K562 (cell line): ENCODE measurements around the gene POU2F3. TPM values are rescaled to one million over a fixed set of nuclear protein-coding genes. Genes with fewer than 3 reads are reported as not detected.
A peak's percentile ranks its signal among the peaks of the same experiment; 100 is the strongest.

Experiments
- CBFB ChIP-seq: sonication (generic); formaldehyde crosslinking; IDR thresholded peaks from 2 replicates; pipeline ENCODE4 v1.4.0; 2020; ENCODE audit warnings: mild to moderate bottlenecking, missing genetic modification reagents
- CCNT2 ChIP-seq: IDR thresholded peaks from 2 replicates; pipeline ENCODE4 v1.6.1; 2011; ENCODE audit warnings: borderline replicate concordance, low read depth, mild to moderate bottlenecking, moderate library complexity, mixed read lengths, low read length; ENCODE audit not compliant: insufficient read length; ENCODE audit errors: extremely low read depth
- DACH1 ChIP-seq: fragments of 450-650 bp; IDR thresholded peaks from 2 replicates; pipeline ENCODE4 v1.6.1; 2018; ENCODE audit not compliant: partially characterized antibody
- FOSL1 ChIP-seq: fragments of 200-800 bp; sonication (Bioruptor generic); conservative IDR thresholded peaks from 2 replicates; pipeline ENCODE4 v1.6.1; 2016; ENCODE audit warnings: missing genetic modification characterization, missing compliant biosample characterization
- FOXM1 ChIP-seq, 2 experiments: fragments of 450-650 bp in 1 of 2; sonication (generic) in 1 of 2; formaldehyde crosslinking in 1 of 2; IDR thresholded peaks; 2 replicates each; pipeline versions ENCODE4 v1.6.1 to v1.9.0; 2017 to 2022; ENCODE audit warnings: low read depth in 2 of 2, mild to moderate bottlenecking in 2 of 2, missing genetic modification reagents in 1 of 2, moderate library complexity in 1 of 2
- HEY1 ChIP-seq: fragments of 250-450 bp; sonication (Bioruptor Pico); IDR thresholded peaks from 2 replicates; pipeline ENCODE4 v1.5.0; 2020; ENCODE audit warnings: mild to moderate bottlenecking, moderate library complexity, borderline replicate concordance
- MBD2 ChIP-seq: sonication (generic); IDR thresholded peaks from 2 replicates; pipeline ENCODE4 v1.6.1; 2016; ENCODE audit warnings: low read depth, borderline replicate concordance
- MCM5 ChIP-seq: fragments of 450-650 bp; IDR thresholded peaks from 2 replicates; pipeline ENCODE4 v1.6.1; 2016; ENCODE audit warnings: low read depth
- MEF2D ChIP-seq: conservative IDR thresholded peaks from 2 replicates; pipeline ENCODE4 v1.6.1; 2016; ENCODE audit warnings: low read depth, missing genetic modification characterization, missing compliant biosample characterization
- MYNN ChIP-seq, 2 experiments: sonication (generic); formaldehyde crosslinking in 1 of 2; IDR thresholded peaks; 2 replicates each; pipeline versions ENCODE4 v1.5.0 to v1.6.1; 2016 to 2020; ENCODE audit warnings: antibody characterized with exemption in 1 of 2, missing genetic modification reagents in 1 of 2
- RFX7 ChIP-seq: fragments of 250-450 bp; sonication (Bioruptor Pico); IDR thresholded peaks from 2 replicates; pipeline ENCODE4 v1.5.1; 2021; ENCODE audit warnings: mild to moderate bottlenecking
- RNF2 ChIP-seq: sonication (generic); IDR thresholded peaks from 2 replicates; pipeline ENCODE4 v1.6.1; 2016
- ZNF140 ChIP-seq: fragments of 250-450 bp; sonication (Bioruptor Pico); IDR thresholded peaks from 2 replicates; pipeline ENCODE4 v1.8.0; 2021; ENCODE audit warnings: moderate library complexity, mild to moderate bottlenecking, inconsistent platforms
- ZNF347 ChIP-seq: fragments of 450-650 bp; formaldehyde crosslinking; IDR thresholded peaks from 2 replicates; pipeline ENCODE4 v1.4.0; 2020; ENCODE audit warnings: low read depth, mild to moderate bottlenecking, moderate library complexity
- polyA plus RNA-seq, 8 experiments: library from polyadenylated mRNA; depleted of rRNA in 4 of 8; stranded (reverse) in 5 of 8; unstranded in 3 of 8; fragments of >200 nt; fragmentation: Nextera tagmentation in 2 of 8; fragmentation: Illumina TruSeq in 1 of 8; extraction: Ambion mirVana in 2 of 8; extraction: Trizol in 1 of 8; gene quantifications; 2 replicates each; pipeline versions ENCODE4 v1.2.1 to v1.2.3, GENCODE V29; 2011 to 2014; ENCODE audit warnings: inconsistent platforms in 1 of 8, missing spikeins in 1 of 8
- total RNA-seq, 7 experiments: library from RNA; depleted of rRNA in 6 of 7; stranded (reverse); fragments of >200 nt in 6 of 7; fragmentation: Illumina TruSeq in 2 of 7; extraction: Trizol in 2 of 7; gene quantifications; 2 replicates each; pipeline versions ENCODE4 v1.2.1 to v1.2.3, GENCODE V29; 2011 to 2021; ENCODE audit warnings: low replicate concordance in 1 of 7
- TF ChIP-seq, protein P1 (sequence below): sonication (generic); formaldehyde crosslinking; IDR thresholded peaks from 2 replicates; pipeline ENCODE4 v1.8.0; 2022; ENCODE audit warnings: missing genetic modification reagents, mild to moderate bottlenecking, moderate library complexity, borderline replicate concordance
- TF ChIP-seq, protein P2 (sequence below): fragments of 450-650 bp; formaldehyde crosslinking; IDR thresholded peaks from 2 replicates; pipeline ENCODE4 v1.4.0; 2022; ENCODE audit warnings: missing genetic modification characterization
- TF ChIP-seq, protein P3 (sequence below): fragments of 450-650 bp; IDR thresholded peaks from 2 replicates; pipeline ENCODE4 v1.7.1; 2018; ENCODE audit warnings: mild to moderate bottlenecking, low read depth; ENCODE audit not compliant: partially characterized antibody
- TF ChIP-seq, protein P4 (sequence below): sonication (generic); formaldehyde crosslinking; IDR thresholded peaks from 2 replicates; pipeline ENCODE4 v1.8.1; 2023; ENCODE audit warnings: mild to moderate bottlenecking, missing genetic modification reagents

Gene POU2F3
- total and polyA plus RNA-seq, 9 of the 15 experiments (the other 6 are each of a cell fraction or from before 2014, with no cell fraction given): not detected

DNA sequence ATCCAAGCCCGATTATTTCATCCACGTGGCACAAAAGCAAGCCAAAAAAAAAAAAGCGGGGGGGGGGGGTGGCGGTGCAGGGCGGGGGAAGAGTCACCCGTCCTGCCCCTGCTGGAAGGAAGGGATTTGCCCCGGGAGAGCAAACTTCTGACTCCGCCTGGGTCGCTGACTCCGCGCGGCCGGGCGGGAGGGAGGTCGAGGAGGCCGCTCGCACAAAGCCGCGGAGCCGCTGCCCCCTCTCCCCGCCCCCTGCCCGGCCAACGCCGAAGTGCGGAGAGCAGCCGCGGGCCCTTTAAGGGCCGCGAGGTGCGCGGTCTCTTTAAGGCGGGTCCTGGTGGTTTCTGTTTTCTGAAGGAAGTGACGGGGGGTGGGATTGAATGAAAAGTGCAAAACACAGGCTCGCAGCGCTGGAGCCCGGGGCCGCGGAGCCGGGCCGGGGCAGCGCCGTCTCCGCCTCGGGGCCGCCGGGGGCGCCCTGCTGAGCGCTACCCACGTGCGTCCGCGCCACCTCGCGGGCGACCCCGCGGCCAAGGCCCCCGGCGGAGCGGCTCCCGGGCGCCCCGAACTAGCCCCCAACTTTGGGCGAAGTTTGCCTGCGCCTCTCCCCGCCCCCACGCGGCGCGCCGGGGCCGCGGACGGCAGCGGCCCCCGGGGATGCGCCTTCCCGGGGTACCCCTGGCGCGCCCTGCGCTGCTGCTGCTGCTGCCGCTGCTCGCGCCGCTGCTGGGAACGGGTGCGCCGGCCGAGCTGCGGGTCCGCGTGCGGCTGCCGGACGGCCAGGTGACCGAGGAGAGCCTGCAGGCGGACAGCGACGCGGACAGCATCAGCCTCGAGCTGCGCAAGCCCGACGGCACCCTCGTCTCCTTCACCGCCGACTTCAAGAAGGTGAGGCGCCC, 29.1 kb upstream of the POU2F3 start, which contains the start of gene OAF (continued):
- TF ChIP-seq, protein P1, sequence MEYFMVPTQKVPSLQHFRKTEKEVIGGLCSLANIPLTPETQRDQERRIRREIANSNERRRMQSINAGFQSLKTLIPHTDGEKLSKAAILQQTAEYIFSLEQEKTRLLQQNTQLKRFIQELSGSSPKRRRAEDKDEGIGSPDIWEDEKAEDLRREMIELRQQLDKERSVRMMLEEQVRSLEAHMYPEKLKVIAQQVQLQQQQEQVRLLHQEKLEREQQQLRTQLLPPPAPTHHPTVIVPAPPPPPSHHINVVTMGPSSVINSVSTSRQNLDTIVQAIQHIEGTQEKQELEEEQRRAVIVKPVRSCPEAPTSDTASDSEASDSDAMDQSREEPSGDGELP (CRISPR knock-in tag): peak; percentile 5; the same call in 1 of the 2 replicates
- TF ChIP-seq FOSL1 (tag) (0 out of 2 replicates have a peak, but pooled peaks have one; percentile 8), ZNF140 (no peak), RNF2 (no peak), HEY1 (CRISPR knock-in tag) (no peak), RFX7 (CRISPR knock-in tag) (no peak), MBD2 (no peak), MEF2D (tag) (no peak), MYNN (IDR thresholded peaks at IDR 0.05) (no peak), MYNN (CRISPR knock-in tag; IDR thresholded peaks at IDR 0.05) (no peak), MCM5 (no peak), DACH1 (no peak), CCNT2 (peak; percentile 43), CBFB (CRISPR knock-in tag) (no peak), ZNF347 (CRISPR knock-in tag) (no peak), FOXM1 (IDR thresholded peaks at IDR 0.05; ENCODE audit: low read depth) (no peak; the same call in 1 of the 2 replicates), FOXM1 (CRISPR knock-in tag; IDR thresholded peaks at IDR 0.05; ENCODE audit: low read depth) (no peak)
- TF ChIP-seq, protein P2, sequence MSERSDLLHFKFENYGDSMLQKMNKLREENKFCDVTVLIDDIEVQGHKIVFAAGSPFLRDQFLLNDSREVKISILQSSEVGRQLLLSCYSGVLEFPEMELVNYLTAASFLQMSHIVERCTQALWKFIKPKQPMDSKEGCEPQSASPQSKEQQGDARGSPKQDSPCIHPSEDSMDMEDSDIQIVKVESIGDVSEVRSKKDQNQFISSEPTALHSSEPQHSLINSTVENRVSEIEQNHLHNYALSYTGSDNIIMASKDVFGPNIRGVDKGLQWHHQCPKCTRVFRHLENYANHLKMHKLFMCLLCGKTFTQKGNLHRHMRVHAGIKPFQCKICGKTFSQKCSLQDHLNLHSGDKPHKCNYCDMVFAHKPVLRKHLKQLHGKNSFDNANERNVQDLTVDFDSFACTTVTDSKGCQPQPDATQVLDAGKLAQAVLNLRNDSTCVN: no peak
- TF ChIP-seq, protein P3, sequence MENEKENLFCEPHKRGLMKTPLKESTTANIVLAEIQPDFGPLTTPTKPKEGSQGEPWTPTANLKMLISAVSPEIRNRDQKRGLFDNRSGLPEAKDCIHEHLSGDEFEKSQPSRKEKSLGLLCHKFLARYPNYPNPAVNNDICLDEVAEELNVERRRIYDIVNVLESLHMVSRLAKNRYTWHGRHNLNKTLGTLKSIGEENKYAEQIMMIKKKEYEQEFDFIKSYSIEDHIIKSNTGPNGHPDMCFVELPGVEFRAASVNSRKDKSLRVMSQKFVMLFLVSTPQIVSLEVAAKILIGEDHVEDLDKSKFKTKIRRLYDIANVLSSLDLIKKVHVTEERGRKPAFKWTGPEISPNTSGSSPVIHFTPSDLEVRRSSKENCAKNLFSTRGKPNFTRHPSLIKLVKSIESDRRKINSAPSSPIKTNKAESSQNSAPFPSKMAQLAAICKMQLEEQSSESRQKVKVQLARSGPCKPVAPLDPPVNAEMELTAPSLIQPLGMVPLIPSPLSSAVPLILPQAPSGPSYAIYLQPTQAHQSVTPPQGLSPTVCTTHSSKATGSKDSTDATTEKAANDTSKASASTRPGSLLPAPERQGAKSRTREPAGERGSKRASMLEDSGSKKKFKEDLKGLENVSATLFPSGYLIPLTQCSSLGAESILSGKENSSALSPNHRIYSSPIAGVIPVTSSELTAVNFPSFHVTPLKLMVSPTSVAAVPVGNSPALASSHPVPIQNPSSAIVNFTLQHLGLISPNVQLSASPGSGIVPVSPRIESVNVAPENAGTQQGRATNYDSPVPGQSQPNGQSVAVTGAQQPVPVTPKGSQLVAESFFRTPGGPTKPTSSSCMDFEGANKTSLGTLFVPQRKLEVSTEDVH: no peak
- TF ChIP-seq, protein P4, sequence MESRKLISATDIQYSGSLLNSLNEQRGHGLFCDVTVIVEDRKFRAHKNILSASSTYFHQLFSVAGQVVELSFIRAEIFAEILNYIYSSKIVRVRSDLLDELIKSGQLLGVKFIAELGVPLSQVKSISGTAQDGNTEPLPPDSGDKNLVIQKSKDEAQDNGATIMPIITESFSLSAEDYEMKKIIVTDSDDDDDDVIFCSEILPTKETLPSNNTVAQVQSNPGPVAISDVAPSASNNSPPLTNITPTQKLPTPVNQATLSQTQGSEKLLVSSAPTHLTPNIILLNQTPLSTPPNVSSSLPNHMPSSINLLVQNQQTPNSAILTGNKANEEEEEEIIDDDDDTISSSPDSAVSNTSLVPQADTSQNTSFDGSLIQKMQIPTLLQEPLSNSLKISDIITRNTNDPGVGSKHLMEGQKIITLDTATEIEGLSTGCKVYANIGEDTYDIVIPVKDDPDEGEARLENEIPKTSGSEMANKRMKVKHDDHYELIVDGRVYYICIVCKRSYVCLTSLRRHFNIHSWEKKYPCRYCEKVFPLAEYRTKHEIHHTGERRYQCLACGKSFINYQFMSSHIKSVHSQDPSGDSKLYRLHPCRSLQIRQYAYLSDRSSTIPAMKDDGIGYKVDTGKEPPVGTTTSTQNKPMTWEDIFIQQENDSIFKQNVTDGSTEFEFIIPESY: no peak
